Body of pancreas (tissue), 4 donors: ENCODE measurements around the gene L3MBTL2.

Source experiments
- POLR2A ChIP-seq, 3 donors: fragments of 450-650 bp; IDR thresholded peaks; one replicate each; pipeline ENCODE4 v1.6.1; 2016; ENCODE audit warnings: antibody characterized with exemption in 3 of 3, mild to moderate bottlenecking in 2 of 3
- TF ChIP-seq, protein P1 (sequence below), 7 experiments: fragments of 450-650 bp in 4 of 7; fragments of 200-600 bp in 3 of 7; sonication (generic) in 3 of 7; IDR thresholded peaks; one replicate each; pipeline ENCODE4 v1.5.1; 2016 to 2019; ENCODE audit warnings: antibody characterized with exemption in 7 of 7

DNA sequence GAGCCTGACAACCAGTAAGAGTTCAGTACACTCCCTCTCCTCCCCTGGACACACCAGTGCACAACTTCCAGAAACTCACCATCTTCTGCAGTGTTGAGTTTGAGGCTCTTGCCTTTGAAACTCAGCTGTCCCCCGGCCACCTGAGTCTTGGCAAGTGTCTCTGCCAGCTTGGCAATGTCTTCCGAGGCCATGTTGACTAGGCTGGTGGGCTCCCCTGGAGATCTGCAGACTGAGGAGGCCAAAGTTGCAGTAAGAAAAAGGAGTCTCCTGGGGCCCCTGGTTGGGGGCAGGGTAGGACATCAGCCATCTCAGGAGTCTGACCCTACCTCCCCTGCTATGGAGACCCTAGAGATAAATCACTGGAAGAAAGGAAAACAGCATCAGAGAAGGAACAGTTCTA lies 75.7 kb downstream of the L3MBTL2 start:
- TF ChIP-seq, protein P1, sequence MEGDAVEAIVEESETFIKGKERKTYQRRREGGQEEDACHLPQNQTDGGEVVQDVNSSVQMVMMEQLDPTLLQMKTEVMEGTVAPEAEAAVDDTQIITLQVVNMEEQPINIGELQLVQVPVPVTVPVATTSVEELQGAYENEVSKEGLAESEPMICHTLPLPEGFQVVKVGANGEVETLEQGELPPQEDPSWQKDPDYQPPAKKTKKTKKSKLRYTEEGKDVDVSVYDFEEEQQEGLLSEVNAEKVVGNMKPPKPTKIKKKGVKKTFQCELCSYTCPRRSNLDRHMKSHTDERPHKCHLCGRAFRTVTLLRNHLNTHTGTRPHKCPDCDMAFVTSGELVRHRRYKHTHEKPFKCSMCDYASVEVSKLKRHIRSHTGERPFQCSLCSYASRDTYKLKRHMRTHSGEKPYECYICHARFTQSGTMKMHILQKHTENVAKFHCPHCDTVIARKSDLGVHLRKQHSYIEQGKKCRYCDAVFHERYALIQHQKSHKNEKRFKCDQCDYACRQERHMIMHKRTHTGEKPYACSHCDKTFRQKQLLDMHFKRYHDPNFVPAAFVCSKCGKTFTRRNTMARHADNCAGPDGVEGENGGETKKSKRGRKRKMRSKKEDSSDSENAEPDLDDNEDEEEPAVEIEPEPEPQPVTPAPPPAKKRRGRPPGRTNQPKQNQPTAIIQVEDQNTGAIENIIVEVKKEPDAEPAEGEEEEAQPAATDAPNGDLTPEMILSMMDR (IDR thresholded peaks at IDR 0.05), result no peak
- no peak for TF ChIP-seq POLR2A (IDR thresholded peaks at IDR 0.05)
